RPMI8226 (cell line): ENCODE data around the gene NLRC5.

Experiments
- DNase-seq: peaks from one replicate; pipeline ENCODE4 v3.0.0-alpha.2; 2015

The NLRC5 gene, protein sequence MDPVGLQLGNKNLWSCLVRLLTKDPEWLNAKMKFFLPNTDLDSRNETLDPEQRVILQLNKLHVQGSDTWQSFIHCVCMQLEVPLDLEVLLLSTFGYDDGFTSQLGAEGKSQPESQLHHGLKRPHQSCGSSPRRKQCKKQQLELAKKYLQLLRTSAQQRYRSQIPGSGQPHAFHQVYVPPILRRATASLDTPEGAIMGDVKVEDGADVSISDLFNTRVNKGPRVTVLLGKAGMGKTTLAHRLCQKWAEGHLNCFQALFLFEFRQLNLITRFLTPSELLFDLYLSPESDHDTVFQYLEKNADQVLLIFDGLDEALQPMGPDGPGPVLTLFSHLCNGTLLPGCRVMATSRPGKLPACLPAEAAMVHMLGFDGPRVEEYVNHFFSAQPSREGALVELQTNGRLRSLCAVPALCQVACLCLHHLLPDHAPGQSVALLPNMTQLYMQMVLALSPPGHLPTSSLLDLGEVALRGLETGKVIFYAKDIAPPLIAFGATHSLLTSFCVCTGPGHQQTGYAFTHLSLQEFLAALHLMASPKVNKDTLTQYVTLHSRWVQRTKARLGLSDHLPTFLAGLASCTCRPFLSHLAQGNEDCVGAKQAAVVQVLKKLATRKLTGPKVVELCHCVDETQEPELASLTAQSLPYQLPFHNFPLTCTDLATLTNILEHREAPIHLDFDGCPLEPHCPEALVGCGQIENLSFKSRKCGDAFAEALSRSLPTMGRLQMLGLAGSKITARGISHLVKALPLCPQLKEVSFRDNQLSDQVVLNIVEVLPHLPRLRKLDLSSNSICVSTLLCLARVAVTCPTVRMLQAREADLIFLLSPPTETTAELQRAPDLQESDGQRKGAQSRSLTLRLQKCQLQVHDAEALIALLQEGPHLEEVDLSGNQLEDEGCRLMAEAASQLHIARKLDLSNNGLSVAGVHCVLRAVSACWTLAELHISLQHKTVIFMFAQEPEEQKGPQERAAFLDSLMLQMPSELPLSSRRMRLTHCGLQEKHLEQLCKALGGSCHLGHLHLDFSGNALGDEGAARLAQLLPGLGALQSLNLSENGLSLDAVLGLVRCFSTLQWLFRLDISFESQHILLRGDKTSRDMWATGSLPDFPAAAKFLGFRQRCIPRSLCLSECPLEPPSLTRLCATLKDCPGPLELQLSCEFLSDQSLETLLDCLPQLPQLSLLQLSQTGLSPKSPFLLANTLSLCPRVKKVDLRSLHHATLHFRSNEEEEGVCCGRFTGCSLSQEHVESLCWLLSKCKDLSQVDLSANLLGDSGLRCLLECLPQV (N-terminal part only)

DNA sequence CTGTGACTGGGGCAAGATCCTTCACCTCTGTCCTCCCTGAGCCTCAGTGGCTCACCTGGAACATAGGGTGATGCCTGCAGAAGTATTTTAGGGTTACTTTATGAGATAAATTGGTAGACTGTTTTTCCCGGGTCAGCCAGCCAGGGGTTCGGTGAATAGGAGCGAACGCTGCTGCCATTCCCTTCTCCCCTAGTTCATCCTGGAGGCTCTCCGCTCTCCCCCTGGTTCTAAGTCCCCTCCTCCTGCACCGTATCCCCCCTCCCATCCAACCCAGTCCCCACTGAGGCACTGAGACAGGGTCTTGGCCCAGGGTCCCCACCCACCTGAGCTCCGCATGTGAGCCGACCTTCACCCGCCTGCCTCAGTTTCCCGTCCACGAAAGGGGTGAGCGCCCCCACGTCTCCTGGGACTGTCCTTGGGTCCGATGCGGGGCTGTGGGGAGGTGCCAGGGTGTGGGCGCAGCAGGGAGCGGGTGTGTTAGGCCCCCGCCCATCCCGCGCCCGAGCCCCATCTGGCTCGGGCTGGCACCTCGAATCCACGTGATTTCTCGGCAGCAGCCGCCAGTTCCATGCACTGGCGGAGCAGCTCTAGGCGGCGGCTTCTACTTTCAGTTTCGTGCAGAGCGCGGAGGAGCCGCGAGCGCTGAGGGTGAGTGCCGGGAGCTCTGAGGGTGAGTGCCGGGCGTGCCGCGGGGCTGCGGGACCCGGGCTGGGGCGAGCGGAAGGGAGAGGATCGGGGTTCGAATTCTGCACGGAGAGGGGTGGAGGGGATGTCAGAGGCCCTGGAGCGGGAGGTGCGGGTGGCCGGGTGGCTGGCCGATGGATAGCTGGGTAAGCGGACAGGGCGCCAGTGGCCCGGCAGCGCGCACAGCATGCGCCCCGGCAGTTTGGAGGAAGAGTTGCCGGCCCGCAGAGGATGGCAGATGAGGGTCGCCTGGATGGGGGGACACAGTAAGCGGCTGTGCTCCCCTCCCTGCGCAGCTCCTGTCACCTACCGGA is at the start of gene NLRC5:
Gene NLRC5, plus strand, starts transcription at position 610 of the 998 bp plus-strand sequence. CDS start 31,156 bp downstream, outside the sequence.
- DNase-seq = peak; percentile 97

DNA sequence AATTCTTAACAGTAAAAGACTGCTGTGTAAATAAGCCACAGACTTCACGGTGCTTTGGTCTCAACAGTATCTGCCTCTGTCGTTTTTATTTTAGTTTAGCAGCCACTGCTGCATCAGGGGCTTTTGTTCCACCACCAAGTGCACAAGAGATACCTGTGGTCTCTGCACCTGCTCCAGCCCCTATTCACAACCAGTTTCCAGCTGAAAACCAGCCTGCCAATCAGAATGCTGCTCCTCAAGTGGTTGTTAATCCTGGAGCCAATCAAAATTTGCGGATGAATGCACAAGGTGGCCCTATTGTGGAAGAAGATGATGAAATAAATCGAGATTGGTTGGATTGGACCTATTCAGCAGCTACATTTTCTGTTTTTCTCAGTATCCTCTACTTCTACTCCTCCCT is 49.6 kb upstream of the NLRC5 start:
- DNase-seq = no peak

DNA sequence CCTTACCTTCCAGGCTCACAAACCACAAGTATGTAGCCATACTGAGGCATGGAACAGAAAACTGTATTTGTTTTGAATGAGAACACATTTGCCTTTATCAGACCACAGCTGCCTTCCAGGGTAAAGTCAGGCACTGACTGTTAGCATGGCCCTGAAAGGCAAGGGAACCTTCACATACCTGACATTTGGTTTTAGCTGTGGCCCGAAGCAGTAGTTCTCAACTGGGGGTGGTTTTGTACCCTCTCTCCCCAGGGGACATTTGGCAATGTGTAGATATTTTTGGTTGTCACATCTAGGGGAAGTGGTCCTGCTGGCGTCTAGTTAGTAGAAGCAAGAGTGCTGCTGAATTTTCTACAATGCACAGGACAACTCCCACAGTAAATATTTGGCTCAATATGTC is 48.3 kb upstream of the NLRC5 start:
- DNase-seq = no peak

DNA sequence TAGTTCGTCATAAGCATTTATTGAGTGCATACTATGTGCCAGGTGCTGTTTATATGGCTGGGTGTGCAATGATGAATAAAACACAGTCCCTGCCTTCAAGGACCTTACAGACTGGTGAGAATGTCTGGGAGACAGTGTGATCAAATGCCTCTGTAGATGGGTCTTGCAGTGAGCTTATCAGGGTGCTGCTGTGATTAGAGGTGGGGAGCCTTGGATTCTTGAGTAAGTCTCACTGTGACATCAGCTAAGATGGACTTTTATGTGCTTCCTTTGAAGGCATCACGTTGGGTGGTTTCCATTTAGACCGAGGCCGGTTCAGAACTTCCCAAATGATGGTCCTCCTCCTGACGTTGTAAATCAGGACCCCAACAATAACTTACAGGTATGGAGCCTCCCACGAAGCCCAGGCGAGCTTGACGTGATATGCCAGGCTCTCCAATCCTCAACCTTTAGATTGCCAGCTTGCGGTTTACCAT is 47.5 kb upstream of the NLRC5 start:
- DNase-seq = no peak

DNA sequence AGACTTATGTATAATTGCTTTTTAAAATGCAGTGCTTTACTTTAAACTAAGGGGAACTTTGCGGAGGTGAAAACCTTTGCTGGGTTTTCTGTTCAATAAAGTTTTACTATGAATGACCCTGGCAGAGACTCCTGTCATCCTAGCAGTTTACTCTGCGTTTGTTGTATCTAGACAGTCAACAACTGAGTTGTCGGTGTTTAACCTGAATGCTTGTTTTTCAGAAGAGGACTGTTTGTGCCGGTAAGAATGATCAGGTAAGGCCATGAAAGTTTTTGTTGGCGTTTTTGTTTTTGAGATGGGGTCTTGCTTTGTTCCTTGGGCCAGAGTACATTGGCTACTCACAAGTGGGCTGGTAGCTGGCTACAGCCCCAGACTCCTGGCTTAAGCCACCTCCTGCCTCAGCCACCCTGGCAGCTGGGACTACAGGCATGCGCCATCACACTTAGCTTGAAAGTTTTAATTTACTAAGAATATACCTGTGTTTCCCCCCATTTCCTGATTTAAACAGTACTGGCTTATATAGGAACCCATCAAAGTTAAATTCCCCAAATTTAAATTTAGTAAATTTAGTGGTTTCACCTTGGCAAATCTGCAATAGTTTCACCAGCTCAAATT is 45.5 kb upstream of the NLRC5 start:
- no peak for DNase-seq

DNA sequence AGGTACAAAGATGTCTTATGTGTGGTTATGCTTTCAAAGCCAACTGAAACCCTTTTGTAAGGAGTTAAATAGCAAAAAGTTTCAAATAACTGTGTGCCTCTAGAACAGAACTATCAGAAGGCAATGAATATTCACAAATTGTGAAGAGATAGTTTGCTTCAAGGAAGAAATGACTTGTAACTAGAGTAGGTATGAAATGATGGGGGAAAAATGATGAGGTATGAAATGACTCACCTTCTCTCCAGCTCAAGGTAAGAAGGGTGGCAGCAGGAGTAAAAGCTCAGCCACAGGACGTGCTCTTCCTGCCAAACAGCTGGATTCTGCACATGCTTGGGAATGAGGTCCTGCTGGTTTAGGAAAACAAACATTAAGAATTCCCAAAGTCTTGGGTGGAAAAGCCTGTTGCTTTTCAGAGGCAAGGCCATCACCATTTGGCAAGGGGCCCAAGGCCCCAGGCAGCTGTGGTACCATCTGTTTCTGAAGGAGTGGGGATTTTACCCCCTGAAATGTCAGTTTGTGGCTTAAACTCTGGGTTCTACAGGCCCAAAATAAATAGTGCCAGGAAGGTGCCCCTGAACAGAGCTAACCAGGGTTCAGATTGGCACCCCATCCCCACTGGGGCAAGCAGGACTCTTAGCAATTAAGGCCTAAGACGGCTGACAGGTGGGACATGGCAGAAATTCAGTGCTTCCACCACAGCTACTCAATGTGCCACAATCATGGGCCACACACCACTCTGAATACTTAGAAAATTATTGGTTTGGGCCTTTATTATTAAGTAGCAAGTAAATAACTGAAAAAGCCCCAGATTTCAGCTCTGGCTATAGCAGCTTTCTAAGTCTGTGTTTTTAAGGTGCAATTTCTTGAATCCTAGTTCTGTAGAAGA is 44.2 kb upstream of the NLRC5 start:
- peak; percentile 14 for DNase-seq

DNA sequence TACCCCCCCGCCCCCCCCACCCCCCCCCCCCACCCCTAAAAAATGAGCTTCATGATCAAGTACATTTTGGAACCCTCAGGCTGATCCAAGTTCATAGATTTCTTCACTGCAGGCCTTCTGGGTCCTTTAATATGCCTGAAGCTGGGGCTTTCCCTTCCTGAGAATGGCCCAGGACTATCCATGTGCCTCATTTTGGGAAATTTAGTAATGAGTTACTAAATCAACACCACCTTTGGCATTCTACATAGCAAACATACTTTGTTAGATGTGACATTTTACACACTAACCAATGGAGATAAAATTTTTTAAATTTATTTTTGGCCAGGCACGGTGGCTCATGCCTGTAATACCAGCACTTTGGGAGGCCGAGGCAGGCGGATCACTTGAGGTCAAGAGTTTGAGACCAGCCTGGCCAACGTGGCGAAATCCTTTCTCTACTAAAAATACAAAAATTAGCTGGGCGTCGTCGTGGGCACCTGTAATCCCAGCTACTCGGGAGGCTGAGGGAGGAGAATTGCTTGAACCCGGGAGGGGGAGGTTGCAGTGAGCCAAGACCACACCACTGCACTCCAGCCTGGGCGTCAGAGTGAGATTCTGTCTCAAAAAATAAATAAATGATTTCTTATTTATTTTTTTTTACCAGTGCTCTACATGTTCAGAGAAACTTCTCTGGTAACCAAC is 43.4 kb upstream of the NLRC5 start:
- DNase-seq = no peak

DNA sequence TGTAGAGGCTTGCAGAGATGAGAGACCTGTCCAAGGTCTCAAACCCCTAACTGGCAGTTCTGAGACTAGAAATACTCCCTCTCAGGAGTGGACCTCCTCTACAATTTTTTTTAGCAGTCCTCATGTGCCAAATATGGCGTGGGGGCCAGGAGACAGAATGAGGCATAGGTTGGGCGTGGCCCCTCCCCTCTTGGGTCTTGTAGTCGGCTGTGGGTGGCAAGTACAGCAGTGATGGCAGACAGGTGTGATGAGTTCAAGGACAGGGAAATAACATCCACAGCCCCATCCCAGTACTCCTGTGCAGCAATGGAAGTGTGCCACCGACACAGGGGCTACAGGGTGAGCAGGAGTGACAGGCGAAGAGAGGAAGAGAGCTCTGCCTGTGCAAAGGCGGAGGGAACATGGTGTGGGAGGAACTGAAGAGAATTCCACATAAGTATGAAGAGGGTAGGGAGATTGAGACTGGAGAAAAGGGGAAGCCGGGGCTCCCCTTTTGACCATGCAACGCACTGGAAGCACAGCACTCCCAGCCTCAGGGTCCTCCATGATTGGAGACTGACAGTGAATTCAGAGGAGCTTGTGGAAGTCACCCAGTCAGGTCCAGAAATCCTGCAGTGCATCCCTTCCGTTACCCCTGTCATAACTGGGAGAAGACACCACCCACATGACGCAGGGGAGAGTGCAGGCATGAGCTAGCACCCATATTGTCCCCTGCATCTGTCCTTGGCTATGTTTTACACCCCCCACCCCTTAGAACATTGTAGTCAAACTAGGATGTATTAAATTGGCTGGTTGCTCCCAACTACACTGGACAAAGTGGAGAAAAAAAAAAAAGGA is 42.4 kb upstream of the NLRC5 start:
- no peak for DNase-seq

DNA sequence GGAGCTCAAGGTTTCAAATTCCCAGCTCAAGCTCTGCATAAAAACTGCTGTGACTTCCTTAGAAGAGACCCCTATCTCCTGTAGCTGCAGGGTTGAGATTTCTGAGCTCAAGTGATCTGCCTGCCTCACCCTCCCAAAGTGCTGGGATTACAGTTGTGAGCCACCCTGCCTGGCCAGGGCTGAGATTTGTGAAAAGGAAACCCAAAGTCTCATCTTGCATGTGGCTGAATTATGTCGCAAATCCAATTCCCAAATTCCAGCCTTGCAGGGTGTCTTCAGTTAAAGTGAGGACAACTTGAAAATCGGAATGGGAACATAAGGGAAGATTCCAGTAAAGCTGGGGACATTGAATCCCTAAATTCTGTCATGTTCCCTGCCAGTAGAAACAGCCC is 41.8 kb upstream of the NLRC5 start:
- no peak for DNase-seq

DNA sequence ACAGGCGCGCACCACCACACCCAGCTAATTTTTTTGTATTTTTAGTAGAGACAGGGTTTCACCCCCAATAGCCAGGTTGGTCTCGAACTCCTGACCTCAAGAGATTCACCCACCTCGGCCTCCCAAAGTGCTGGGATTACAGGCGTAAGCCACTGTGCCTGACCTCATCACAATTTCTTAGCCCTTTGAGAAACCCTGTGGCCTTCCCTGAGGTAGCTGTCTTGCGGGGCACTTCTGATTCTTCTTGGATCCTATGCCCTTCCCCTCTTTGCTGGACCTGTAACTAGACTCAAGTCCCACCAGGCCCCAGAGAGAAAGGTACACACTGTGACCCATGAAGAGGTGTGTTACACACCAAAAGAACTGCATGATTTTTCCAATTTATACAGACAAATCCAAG is 41.1 kb upstream of the NLRC5 start:
- DNase-seq = no peak

DNA sequence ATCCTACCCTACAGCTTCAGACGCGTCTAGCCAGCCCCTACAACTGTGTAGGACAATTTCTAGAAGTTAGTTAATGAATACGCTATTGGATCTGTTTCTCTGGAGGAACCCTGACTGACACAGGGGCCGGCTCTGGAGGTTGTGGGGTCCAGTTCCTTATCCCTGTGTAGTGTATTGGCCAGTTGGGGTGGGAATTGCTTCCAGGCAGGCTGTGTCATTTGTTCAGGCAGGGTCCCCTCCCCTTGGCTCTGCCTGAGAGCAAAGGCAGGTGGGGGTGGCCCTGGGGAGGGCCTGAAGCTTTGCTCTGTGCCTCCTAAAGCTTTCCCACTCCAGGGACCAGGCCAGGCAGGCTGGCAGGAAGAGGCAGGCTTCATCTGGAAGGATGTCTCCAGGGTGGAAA is 39.3 kb upstream of the NLRC5 start:
- DNase-seq = no peak

DNA sequence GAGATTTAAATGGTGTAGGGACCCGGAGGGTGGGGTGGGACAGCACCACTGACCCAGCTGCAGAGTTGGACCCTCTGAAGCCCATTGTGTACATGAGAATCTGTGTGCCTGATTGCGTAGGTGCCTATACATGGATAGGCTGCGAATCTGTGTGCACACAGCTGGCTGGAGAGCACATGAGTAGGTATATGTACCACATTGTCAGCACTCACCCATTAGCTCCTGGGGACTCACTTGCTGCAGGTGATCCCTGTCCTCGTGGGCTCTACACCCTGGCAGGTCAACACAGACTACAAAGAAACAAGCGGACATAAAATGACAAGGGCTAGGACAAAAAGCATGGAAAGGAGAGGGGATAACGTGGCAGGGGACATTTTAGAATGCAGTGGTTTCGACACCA is 38.9 kb upstream of the NLRC5 start:
- DNase-seq = no peak

DNA sequence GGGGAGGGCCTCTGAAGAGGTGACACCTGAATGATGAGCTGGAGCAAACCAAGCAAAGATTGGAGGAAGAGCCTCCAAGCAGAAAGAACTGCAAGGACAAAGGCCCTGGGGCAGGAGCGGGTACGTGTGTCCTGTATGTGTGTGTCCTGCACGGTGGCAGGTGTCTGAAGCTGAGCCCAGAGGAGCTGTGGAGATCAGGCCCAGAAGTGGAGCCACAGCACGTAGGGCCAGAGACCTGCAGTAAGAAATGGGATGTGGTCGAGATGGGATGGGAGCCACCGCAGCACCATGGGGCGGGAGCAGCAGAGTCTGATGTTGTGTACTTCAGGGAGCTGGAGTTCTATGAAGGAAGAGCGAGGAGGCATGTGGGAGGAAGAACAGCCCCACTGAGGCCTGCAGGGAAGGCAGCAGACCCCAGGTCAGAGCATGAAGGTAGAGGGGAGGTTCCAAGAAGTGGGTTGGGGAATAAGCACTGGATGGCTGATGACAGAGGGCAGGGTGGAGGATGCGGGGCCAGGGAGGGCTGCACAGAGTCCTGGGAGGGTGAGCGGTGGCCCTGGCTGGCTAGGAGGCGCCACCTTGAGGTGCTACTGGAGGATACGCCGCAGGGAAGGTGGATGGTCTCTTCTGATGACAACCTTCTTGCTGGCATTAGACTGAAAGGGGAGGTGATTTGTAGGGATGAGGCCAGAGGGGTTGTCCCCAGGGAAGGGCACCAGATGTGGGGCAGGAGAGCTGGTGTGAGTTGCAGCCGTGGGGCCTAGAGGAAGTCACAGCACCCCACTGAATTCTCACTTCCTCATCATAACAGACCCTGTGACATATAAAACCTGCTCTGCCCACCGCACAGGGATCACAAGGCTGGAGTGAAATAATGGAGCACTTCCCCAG is 38.2 kb upstream of the NLRC5 start:
- DNase-seq = peak; percentile 87

DNA sequence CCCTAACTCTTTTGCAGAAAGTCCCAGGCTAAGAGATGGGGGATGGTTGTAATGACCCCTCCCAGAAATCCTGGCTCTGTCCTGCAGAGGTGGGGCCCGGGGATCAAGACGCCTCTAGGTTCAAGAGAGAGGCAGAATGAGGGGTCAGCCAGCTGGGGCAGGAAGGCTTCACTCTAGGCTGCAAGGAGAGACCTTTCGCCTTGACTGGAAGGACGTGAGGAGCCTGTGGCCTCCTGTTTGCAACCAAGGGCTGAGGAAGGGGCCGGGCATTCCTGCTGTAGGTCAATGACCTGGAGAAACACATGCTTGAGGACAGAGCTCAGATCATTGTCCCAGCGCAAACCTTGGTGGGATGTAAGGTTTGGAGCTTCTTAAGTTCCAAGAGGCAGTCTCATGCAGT is 36.4 kb upstream of the NLRC5 start:
- no peak for DNase-seq

DNA sequence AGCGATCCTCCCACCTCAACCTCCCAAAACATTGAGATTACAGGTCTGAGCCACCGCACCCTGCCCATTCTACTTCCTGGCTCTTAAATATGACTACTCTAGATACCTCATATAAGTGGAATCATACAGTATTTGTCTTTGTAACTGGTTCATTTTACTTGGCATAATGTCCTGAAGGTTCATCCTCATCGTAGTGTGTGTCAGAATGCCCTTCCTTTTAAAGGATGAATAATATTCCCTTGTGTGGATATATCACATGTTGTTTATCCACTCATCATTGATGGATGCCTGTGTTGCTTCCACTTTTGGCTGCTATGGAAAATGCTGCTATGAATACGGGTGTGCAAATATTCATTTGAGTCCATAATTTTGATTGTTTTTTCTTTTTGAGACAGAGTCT is 33.3 kb upstream of the NLRC5 start:
- DNase-seq = no peak

DNA sequence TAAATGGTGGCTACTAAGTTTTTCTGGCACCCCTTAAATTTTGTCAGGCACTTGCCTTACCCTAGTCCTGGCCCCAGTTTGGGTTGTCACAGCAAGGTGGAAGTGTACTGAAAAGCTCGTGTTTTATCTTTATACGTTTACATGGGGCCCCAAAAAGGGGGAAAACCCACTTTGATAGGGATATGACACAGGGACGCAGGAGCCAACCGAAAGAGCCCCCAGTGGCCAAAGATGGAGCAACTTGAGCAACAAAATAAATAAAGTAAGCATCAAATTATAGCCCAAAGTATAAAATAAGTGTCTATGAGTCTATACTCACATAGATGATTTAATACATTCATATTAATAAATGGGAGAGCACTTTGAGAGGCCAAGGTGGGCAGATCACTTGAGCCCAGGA is 32.6 kb upstream of the NLRC5 start:
- DNase-seq = peak; percentile 15

DNA sequence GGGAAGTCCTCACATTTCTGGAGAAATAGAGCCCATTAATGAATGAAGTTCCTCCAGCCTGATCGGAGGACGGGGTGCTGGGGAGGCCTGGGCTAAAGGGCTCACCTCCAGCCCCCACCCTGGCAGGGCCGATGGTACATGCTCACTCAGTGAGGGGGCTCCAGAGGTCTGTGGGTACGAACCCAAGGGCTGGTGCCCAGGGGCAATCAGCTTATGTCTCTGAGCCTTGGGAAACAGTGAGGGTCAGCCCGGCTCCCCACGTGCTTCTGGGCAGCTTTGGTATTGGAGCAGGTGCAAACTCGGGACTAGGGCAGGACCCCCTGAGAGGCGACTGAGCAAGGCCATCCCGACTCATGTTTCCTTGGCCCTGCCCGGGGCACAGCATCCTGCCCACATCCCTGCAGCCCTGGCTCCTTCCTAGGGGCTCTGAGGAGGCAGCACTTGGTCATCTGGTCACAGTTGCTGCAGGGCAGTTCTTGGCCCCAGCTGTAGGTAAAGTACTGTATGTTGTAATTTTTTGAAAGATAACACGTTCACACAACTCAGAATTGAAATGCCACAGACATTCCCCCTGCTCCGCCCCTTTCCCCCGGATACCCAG is 28.6 kb upstream of the NLRC5 start:
- DNase-seq = no peak
